GM12891 (cell line): Measurements from ENCODE around the gene MBD3L2.

Experiments
- PAX5 ChIP-seq: IDR thresholded peaks from 2 replicates; pipeline ENCODE4 v1.6.1; 2011; ENCODE audit warnings: low read length, moderate library complexity, mild to moderate bottlenecking; ENCODE audit not compliant: insufficient read depth, severe bottlenecking
- POLR2A ChIP-seq: IDR thresholded peaks from 2 replicates; pipeline ENCODE4 v1.6.1; 2011; ENCODE audit warnings: low read depth, low read length, control low read depth
- POLR2AphosphoS5 ChIP-seq: IDR thresholded peaks from 2 replicates; pipeline ENCODE4 v1.6.1; 2011; ENCODE audit warnings: low read depth, low read length, control low read depth
- SPI1 ChIP-seq: IDR thresholded peaks from 2 replicates; pipeline ENCODE4 v1.6.1; 2011; ENCODE audit warnings: low read depth, low read length, control low read depth
- TAF1 ChIP-seq: IDR thresholded peaks from 2 replicates; pipeline ENCODE4 v1.6.1; 2011; ENCODE audit warnings: low read depth, low read length, control low read depth

- TF ChIP-seq POLR2A (no peak), POLR2AphosphoS5 (no peak), TAF1 (no peak), PAX5 (no peak), SPI1 (no peak)
Measured at GRCh38 chr19:7010722-7011593, 38.2 kb upstream of the MBD3L2 start.
